ENCODE results near the gene NYAP2.

DNA sequence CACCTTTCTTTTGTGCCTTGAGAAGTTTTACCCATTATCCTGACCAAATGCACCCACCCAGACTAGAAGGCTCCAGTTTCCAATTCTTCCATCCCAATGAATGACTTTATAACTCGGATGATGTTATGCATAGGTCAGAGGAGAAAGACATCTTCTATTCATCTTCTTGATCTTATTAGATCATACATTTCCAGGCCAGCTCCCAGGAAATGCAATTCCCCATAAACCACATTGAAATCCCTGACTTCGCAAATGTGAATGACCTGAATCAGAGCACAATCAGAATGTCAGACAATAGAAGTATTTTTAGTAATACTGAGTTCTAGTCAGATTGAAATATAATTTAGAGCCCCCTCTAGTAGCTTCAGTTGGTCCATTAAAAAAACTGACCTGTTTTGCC lies 62.9 kb downstream of the NYAP2 start:
- TF ChIP-seq, protein P1, sequence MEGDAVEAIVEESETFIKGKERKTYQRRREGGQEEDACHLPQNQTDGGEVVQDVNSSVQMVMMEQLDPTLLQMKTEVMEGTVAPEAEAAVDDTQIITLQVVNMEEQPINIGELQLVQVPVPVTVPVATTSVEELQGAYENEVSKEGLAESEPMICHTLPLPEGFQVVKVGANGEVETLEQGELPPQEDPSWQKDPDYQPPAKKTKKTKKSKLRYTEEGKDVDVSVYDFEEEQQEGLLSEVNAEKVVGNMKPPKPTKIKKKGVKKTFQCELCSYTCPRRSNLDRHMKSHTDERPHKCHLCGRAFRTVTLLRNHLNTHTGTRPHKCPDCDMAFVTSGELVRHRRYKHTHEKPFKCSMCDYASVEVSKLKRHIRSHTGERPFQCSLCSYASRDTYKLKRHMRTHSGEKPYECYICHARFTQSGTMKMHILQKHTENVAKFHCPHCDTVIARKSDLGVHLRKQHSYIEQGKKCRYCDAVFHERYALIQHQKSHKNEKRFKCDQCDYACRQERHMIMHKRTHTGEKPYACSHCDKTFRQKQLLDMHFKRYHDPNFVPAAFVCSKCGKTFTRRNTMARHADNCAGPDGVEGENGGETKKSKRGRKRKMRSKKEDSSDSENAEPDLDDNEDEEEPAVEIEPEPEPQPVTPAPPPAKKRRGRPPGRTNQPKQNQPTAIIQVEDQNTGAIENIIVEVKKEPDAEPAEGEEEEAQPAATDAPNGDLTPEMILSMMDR (IDR thresholded peaks at IDR 0.05): no peak
- TF ChIP-seq POLR2AphosphoS5 (IDR thresholded peaks at IDR 0.05): no peak
